Neural cell (in vitro differentiated cells): ENCODE measurements around the gene CNTNAP2. TPM values are rescaled to one million over a fixed set of nuclear protein-coding genes. Genes with fewer than 3 reads are reported as not detected.
"Not testable (repeated sequence)": the region's sequence is repeated elsewhere in the genome, so short reads cannot be mapped to it uniquely, and the experiment has no call there.

Source experiments
- H2AFZ ChIP-seq: fragments of 200-600, 300-800 bp; sonication (generic), shearing (Covaris generic); 2 replicates; pipeline ENCODE4 v1.6.0; 2014; ENCODE audit warnings: low read depth, mild to moderate bottlenecking, antibody characterized with exemption, low read length, moderate library complexity
- H3F3A ChIP-seq: fragments of 200-600 bp; shearing (Covaris generic); 2 replicates; pipeline ENCODE4 v1.6.1; 2016; ENCODE audit warnings: mild to moderate bottlenecking, moderate library complexity, mixed read lengths, antibody characterized with exemption, low read length; ENCODE audit not compliant: insufficient read depth, poor library complexity, severe bottlenecking
- H3K27ac ChIP-seq: fragments of 200-600, 300-800 bp; sonication (generic), shearing (Covaris generic); 2 replicates; pipeline ENCODE4 v1.5.1; 2014; ENCODE audit warnings: mild to moderate bottlenecking, low read length, moderate library complexity
- H3K27me3 ChIP-seq: fragments of 300-800, 200-600 bp; sonication (generic), shearing (Covaris generic); 2 replicates; pipeline ENCODE4 v1.6.0; 2014; ENCODE audit warnings: mild to moderate bottlenecking, low read depth, low read length, moderate library complexity; ENCODE audit not compliant: insufficient read depth
- H3K36me3 ChIP-seq: fragments of 300-800, 200-600 bp; sonication (generic), shearing (Covaris generic); 2 replicates; pipeline ENCODE4 v1.5.1; 2014; ENCODE audit warnings: mild to moderate bottlenecking, antibody characterized with exemption, low read length, moderate library complexity; ENCODE audit not compliant: insufficient read depth
- H3K4me2 ChIP-seq: fragments of 300-800, 200-600 bp; sonication (generic), shearing (Covaris generic); 2 replicates; pipeline ENCODE4 v1.6.0; 2014; ENCODE audit warnings: mild to moderate bottlenecking, low read length
- H3K4me3 ChIP-seq: fragments of 300-800, 200-600 bp; sonication (generic), shearing (Covaris generic); 2 replicates; pipeline ENCODE4 v1.5.1; 2014; ENCODE audit warnings: mild to moderate bottlenecking, low read length, moderate library complexity
- H3K79me2 ChIP-seq: fragments of 200-600 bp; shearing (Covaris generic); replicated peaks from 2 replicates; pipeline ENCODE4 v1.6.0; 2014; ENCODE audit warnings: mild to moderate bottlenecking, low read length, moderate library complexity; ENCODE audit not compliant: insufficient read depth
- H3K9ac ChIP-seq: fragments of 300-800, 200-600 bp; sonication (generic), shearing (Covaris generic); 2 replicates; pipeline ENCODE4 v1.6.1; 2016; ENCODE audit warnings: mild to moderate bottlenecking, low read length, mixed read lengths
- H3K9me2 ChIP-seq: fragments of 200-600 bp; shearing (Covaris generic); 2 replicates; pipeline ENCODE4 v1.6.1; 2016; ENCODE audit warnings: mild to moderate bottlenecking, low read length, mixed read lengths; ENCODE audit not compliant: insufficient read depth
- H3K9me3 ChIP-seq: fragments of 200-600, 300-800 bp; sonication (generic), shearing (Covaris generic); 2 replicates; pipeline ENCODE4 v1.6.1; 2016; ENCODE audit warnings: mild to moderate bottlenecking, mixed run types, low read length, moderate library complexity, mixed read lengths
- H4K20me1 ChIP-seq: fragments of 200-600 bp; shearing (Covaris generic); 2 replicates; pipeline ENCODE4 v1.6.1; 2016; ENCODE audit warnings: mild to moderate bottlenecking, mixed run types; ENCODE audit not compliant: insufficient read depth
- CTCF ChIP-seq: fragments of 450-650 bp; IDR thresholded peaks from 2 replicates; pipeline ENCODE4 v1.5.1; 2014; ENCODE audit warnings: antibody characterized with exemption, mild to moderate bottlenecking, moderate library complexity; ENCODE audit not compliant: poor library complexity, severe bottlenecking
- EP300 ChIP-seq: fragments of 450-650 bp; conservative IDR thresholded peaks from 2 replicates; pipeline ENCODE4 v1.6.1; 2014; ENCODE audit warnings: antibody characterized with exemption, mild to moderate bottlenecking, moderate library complexity; ENCODE audit not compliant: poor library complexity, severe bottlenecking
- EZH2 ChIP-seq: fragments of 200-600, 300-800 bp; shearing (Covaris generic), sonication (generic); IDR thresholded peaks from 2 replicates; pipeline ENCODE4 v1.6.1; 2014; ENCODE audit warnings: antibody characterized with exemption, low read length, borderline replicate concordance, mild to moderate bottlenecking; ENCODE audit not compliant: insufficient read depth, poor library complexity, severe bottlenecking
- MXI1 ChIP-seq: fragments of 450-650 bp; conservative IDR thresholded peaks from 2 replicates; pipeline ENCODE4 v1.6.1; 2014; ENCODE audit warnings: antibody characterized with exemption, mild to moderate bottlenecking; ENCODE audit not compliant: poor library complexity, severe bottlenecking
- POLR2AphosphoS5 ChIP-seq: IDR thresholded peaks from 2 replicates; pipeline ENCODE4 v1.6.1; 2012
- RAD21 ChIP-seq: fragments of 450-650 bp; conservative IDR thresholded peaks from 2 replicates; pipeline ENCODE4 v1.6.1; 2014; ENCODE audit warnings: antibody characterized with exemption, mild to moderate bottlenecking, moderate library complexity
- REST ChIP-seq: IDR thresholded peaks from 2 replicates; pipeline ENCODE4 v1.6.1; 2012; ENCODE audit warnings: borderline replicate concordance
- SMC3 ChIP-seq: fragments of 450-650 bp; conservative IDR thresholded peaks from 2 replicates; pipeline ENCODE4 v1.6.1; 2014; ENCODE audit warnings: antibody characterized with exemption, mild to moderate bottlenecking, moderate library complexity; ENCODE audit not compliant: poor library complexity
- TAF1 ChIP-seq: IDR thresholded peaks from 2 replicates; pipeline ENCODE4 v1.6.1; 2012; ENCODE audit warnings: low read depth
- polyA plus RNA-seq: library from polyadenylated mRNA; depleted of rRNA; stranded (reverse); fragments of >200 nt; gene quantifications from 2 replicates; pipeline ENCODE4 v1.2.3, GENCODE V29; 2014

Gene CNTNAP2
- polyA plus RNA-seq, 1 donor from 2014 or later, result 276 TPM

- H2AFZ ChIP-seq, result no peak overlapping the region
- no peak overlapping the region for H3K9ac ChIP-seq
- no peaks in the 10 kb centered on the region for H3K9me2 ChIP-seq
- H4K20me1 ChIP-seq, result no peaks in the 10 kb centered on the region
- no peak overlapping the region for H3K4me3 ChIP-seq
- no peak overlapping the region for H3K27ac ChIP-seq
- no peaks in the 10 kb centered on the region for H3F3A ChIP-seq
- no peaks in the 10 kb centered on the region for H3K79me2 ChIP-seq
- no peaks in the 10 kb centered on the region for H3K9me3 ChIP-seq
- no peaks in the 10 kb centered on the region for H3K36me3 ChIP-seq
- H3K27me3 ChIP-seq, result no peaks in the 10 kb centered on the region
- TF ChIP-seq EZH2 (no peak), MXI1 (no peak), POLR2AphosphoS5 (no peak), EP300 (no peak), REST (no peak), CTCF (no peak), TAF1 (no peak), SMC3 (no peak), RAD21 (no peak)
- H3K4me2 ChIP-seq, result no peak overlapping the region
These were observed 2213.7 kb downstream of the CNTNAP2 start for GRCh38 chr7:148330124-148330818.

- H3K27ac ChIP-seq, result no peak overlapping the region
- H4K20me1 ChIP-seq, result no peaks in the 10 kb centered on the region
- H3K36me3 ChIP-seq, result no peaks in the 10 kb centered on the region
- H3K4me2 ChIP-seq, result no peak overlapping the region
- H3K4me3 ChIP-seq, result no peak overlapping the region
- no peaks in the 10 kb centered on the region for H3K79me2 ChIP-seq
- no peaks in the 10 kb centered on the region for H3K27me3 ChIP-seq
- no peak overlapping the region for H3K9ac ChIP-seq
- H3F3A ChIP-seq, result no peaks in the 10 kb centered on the region
- no peak overlapping the region for H2AFZ ChIP-seq
- no peaks in the 10 kb centered on the region for H3K9me3 ChIP-seq
- H3K9me2 ChIP-seq, result no peaks in the 10 kb centered on the region
- TF ChIP-seq MXI1 (no peak), REST (no peak), EP300 (no peak), SMC3 (no peak), POLR2AphosphoS5 (no peak)
These were observed 2214.2 kb downstream of the CNTNAP2 start for GRCh38 chr7:148330822-148331221.

- not testable (repeated sequence) for H3K9ac ChIP-seq
These were observed 2214.9 kb downstream of the CNTNAP2 start for GRCh38 chr7:148331456-148331855.

More at GRCh38 chr7:148331456-148331855, 2214.9 kb downstream of the CNTNAP2 start:
- H2AFZ ChIP-seq, H3K9me3 ChIP-seq, H3K9me2 ChIP-seq, H3K27ac ChIP-seq, H3K4me2 ChIP-seq, H3F3A ChIP-seq, H3K27me3 ChIP-seq, H3K4me3 ChIP-seq, H3K36me3 ChIP-seq, H3K79me2 ChIP-seq, H4K20me1 ChIP-seq: not testable (repeated sequence)
